Measurements from ENCODE around the gene RFX2.
"Not testable (repeated sequence)": the region's sequence is repeated elsewhere in the genome, so short reads cannot be mapped to it uniquely, and the experiment has no call there.

The RFX2 gene

DNA sequence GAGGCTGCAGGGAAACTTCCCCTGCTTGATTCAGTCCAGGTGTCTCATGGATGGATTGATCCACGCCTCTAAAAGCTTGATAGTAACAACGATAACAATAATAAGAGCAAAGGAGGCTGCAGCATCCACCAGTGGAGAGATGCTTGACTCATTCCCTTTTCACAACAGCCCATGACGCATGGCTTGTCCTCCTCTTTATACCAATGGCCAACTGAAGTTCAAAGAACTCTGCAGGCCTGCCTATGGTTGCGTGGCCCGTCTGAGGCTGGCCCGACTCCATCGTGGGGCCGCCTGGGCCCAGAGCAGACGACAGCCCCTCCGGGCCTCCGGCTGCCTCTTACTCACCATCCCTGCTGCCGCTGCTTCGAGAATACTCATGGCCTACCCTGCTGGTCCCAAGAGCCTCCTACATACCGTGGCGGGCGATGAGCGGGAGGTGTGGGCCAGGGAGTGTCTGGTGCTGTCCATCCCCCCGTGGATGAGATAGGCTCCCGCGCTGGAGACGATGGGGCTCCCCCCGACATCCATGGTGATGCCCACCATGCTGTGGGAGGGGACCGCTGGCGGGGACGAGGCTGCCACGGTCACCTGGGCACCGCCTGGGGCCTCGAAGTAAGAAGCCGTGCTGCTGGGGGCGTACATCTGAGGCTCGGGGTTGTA, 70.6 kb downstream of the RFX2 start:
- Histone ChIP-seq H3K4me3 (ENCODE audit: low read length) (no peak overlapping the region), H3K4me1 (ENCODE audit: control insufficient read depth, insufficient read depth, low read length) (no peaks in the 10 kb centered on the region), H3K27me3 (ENCODE audit: control insufficient read depth, insufficient read depth, low read length) (no peaks in the 10 kb centered on the region), H3K9me3 (ENCODE audit: control insufficient read depth, insufficient read depth, low read length) (no peaks in the 10 kb centered on the region), H3K27ac (ENCODE audit: low read length) (no peak overlapping the region), H3K36me3 (ENCODE audit: control insufficient read depth, insufficient read depth, low read length) (no peaks in the 10 kb centered on the region)
- no peak for DNase-seq (ENCODE audit: low read depth, low spot score)
- WGBS (ENCODE audit: insufficient coverage, insufficient read length), result no CpG with 5 or more reads among the region's 31 CpGs

DNA sequence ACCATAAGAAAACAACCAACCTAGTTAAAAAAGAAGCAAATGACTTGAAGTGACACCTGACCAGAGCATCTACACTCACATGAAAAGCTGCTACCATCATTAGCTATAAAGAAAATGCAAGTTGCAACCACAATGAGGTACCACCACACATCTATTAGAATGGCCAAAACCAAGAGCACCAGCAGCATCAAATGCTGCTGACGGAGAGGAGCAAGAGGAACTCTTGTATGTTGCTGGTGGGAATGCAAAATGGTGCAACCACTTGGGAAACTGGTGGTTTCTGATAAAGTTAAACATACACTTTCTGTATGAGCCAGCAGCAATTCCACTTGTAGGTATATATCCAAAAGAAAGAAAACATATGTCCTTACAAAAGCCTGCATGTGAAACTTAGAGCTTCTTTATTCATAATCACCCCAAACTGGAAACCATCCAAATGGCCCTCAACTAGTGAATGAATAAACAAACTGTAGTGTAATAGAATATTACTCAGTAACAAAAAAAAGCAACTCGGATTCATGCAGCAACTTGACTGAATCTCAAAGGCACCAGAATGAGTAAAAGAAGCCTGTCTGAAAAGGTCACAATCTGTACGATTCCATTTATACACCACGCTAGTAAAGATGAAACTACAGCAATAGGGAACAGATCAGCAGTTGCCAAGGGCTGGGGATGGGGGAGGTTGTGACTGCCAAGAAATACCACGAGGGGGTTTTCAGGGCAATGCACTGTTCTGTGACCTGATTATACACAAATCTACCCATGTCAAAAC, 71.5 kb downstream of the RFX2 start:
- H3K27ac ChIP-seq (ENCODE audit: low read length), result no peak overlapping the region
- DNase-seq (ENCODE audit: low read depth, low spot score), result no peak
- WGBS (ENCODE audit: insufficient coverage, insufficient read length), result no CpG with 5 or more reads among the region's 5 CpGs
- no peak overlapping the region for H3K4me3 ChIP-seq (ENCODE audit: low read length)
- no peaks in the 10 kb centered on the region for H3K36me3 ChIP-seq (ENCODE audit: control insufficient read depth, insufficient read depth, low read length)
- no peaks in the 10 kb centered on the region for H3K4me1 ChIP-seq (ENCODE audit: control insufficient read depth, insufficient read depth, low read length)
- H3K9me3 ChIP-seq (ENCODE audit: control insufficient read depth, insufficient read depth, low read length), result no peaks in the 10 kb centered on the region
- H3K27me3 ChIP-seq (ENCODE audit: control insufficient read depth, insufficient read depth, low read length), result no peaks in the 10 kb centered on the region

DNA sequence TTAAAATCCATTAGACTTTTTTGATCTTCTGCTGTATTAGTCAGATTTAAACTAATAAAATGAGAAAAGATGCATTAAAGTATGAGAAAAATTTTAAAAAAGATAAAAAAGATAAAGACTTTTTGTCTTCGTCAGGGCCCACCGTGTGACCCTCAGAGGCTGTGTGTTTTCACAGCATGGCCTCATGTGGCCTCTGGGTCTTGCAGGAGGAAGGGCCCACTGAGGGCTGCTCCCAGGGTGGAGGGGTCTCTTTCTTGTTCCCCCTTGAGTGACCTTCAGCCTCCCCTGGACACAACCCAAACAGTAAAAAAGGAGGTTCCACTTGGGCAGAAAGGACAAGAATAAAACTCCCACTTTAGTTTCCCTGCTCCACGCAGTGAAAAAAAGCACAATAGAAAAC, 75.3 kb downstream of the RFX2 start:
- Histone ChIP-seq H3K27me3 (ENCODE audit: control insufficient read depth, insufficient read depth, low read length) (no peaks in the 10 kb centered on the region), H3K27ac (ENCODE audit: low read length) (no peak overlapping the region)

DNA sequence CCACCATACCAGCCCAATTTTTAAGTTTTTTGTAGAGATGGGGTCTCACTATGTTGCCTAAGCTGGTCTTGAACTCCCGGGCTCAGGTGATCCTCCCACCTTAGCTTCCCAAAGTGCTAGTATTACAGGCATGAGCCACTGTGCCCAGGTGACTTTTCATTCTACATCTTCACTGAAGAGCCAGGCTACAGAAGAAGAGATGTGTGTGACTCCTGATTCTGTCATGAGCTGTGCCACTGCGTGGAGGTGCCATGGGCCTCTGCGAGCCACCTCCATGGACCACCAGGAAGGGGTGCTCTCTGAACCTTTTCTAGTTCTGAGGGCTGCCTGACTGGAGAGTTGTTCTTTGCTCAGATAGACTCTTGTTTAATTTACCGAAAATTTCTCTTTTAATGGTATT, 75.8 kb downstream of the RFX2 start:
- Histone ChIP-seq H3K4me3 (ENCODE audit: low read length) (no peak overlapping the region), H3K4me1 (ENCODE audit: control insufficient read depth, insufficient read depth, low read length) (no peaks in the 10 kb centered on the region), H3K36me3 (ENCODE audit: control insufficient read depth, insufficient read depth, low read length) (no peaks in the 10 kb centered on the region), H3K9me3 (ENCODE audit: control insufficient read depth, insufficient read depth, low read length) (no peaks in the 10 kb centered on the region), H3K27ac (ENCODE audit: low read length) (no peak overlapping the region), H3K27me3 (ENCODE audit: control insufficient read depth, insufficient read depth, low read length) (no peaks in the 10 kb centered on the region)
- no CpG with 5 or more reads among the region's 4 CpGs for WGBS (ENCODE audit: insufficient coverage, insufficient read length)
- no peak for DNase-seq (ENCODE audit: low read depth, low spot score)

More for the DNA sequence above, 75.3 kb downstream of the RFX2 start:
- Histone ChIP-seq H3K36me3 (ENCODE audit: control insufficient read depth, insufficient read depth, low read length) (no peaks in the 10 kb centered on the region), H3K4me3 (ENCODE audit: low read length) (no peak overlapping the region), H3K4me1 (ENCODE audit: control insufficient read depth, insufficient read depth, low read length) (no peaks in the 10 kb centered on the region), H3K9me3 (ENCODE audit: control insufficient read depth, insufficient read depth, low read length) (no peaks in the 10 kb centered on the region)
- no peak for DNase-seq (ENCODE audit: low read depth, low spot score)
- no CpG with 5 or more reads among the region's 3 CpGs for WGBS (ENCODE audit: insufficient coverage, insufficient read length)

DNA sequence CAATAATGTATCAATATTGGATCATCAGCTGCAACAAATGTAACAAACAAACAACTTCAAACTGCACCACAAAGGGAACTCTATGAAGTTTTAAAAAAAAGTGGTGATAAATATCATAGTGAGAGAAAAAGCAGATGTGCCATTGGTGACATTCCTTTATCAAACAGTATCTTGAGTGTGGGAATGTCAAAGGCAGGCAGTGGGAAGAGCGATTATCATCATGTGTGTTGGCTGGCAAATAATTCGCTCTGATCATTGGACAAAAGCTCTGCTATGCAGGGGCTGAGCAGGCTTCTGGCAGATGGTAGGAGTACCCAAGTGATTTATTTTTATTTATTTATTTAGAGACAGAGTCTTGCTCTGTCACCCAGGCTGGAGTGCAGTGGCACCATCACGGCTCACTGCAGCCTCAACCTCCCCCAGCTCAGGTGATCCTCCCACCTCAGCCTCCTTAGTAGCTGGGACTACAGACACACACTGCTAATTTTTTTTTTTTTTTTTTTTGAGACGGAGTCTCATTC, 76.5 kb downstream of the RFX2 start:
- no peak for DNase-seq (ENCODE audit: low read depth, low spot score)
- H3K9me3 ChIP-seq (ENCODE audit: control insufficient read depth, insufficient read depth, low read length), result no peaks in the 10 kb centered on the region
- WGBS (ENCODE audit: insufficient coverage, insufficient read length), result no CpG with 5 or more reads among the region's 4 CpGs
- no peaks in the 10 kb centered on the region for H3K36me3 ChIP-seq (ENCODE audit: control insufficient read depth, insufficient read depth, low read length)
- no peak overlapping the region for H3K4me3 ChIP-seq (ENCODE audit: low read length)
- H3K27me3 ChIP-seq (ENCODE audit: control insufficient read depth, insufficient read depth, low read length), result no peaks in the 10 kb centered on the region
- no peaks in the 10 kb centered on the region for H3K4me1 ChIP-seq (ENCODE audit: control insufficient read depth, insufficient read depth, low read length)
- no peak overlapping the region for H3K27ac ChIP-seq (ENCODE audit: low read length)

DNA sequence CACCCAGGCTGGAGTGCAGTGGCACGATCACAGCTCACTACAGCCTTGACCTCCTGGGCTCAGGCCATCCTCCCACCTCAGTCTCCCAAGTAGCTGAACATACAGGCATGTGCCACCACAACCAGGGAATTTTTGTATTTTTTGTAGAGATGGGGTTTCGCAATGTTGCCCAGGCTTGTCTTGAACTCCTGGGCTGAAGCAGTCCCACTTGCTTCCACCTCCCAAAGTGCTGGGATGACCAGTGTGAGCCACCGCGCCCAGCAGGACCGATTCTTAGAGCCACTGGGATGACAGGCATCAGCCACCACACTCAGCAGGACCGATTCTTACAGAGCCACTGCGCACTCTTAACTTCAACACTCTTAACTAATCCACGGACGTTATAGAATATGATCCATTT, 77.5 kb downstream of the RFX2 start:
- Histone ChIP-seq H3K9me3 (ENCODE audit: control insufficient read depth, insufficient read depth, low read length) (no peaks in the 10 kb centered on the region), H3K4me3 (ENCODE audit: low read length) (no peak overlapping the region), H3K36me3 (ENCODE audit: control insufficient read depth, insufficient read depth, low read length) (no peaks in the 10 kb centered on the region), H3K27me3 (ENCODE audit: control insufficient read depth, insufficient read depth, low read length) (no peaks in the 10 kb centered on the region), H3K27ac (ENCODE audit: low read length) (no peak overlapping the region), H3K4me1 (ENCODE audit: control insufficient read depth, insufficient read depth, low read length) (no peaks in the 10 kb centered on the region)
- DNase-seq (ENCODE audit: low read depth, low spot score), result no peak
- no CpG with 5 or more reads among the region's 9 CpGs for WGBS (ENCODE audit: insufficient coverage, insufficient read length)

DNA sequence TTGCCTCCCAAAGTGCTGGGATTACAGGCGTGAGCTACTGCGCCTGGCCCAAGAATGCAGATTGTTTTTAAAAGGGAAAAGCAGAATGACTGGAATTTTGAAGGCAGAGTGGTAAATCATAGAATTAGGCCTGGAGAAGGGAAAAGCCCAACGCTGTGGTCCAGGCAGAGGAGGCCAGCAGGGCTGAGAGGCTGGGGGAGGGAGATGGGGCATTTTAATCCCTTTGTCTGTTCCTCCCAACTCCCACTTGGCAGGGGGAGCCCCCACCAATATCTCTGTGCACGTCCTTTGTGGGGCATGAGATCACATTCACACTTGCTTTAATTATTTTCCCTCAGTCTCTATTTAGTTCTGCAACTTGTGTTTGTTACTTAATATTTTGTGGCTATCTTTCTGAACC, 77.9 kb downstream of the RFX2 start:
- no peak for DNase-seq (ENCODE audit: low read depth, low spot score)
- H3K36me3 ChIP-seq (ENCODE audit: control insufficient read depth, insufficient read depth, low read length), result no peaks in the 10 kb centered on the region
- no peak overlapping the region for H3K27ac ChIP-seq (ENCODE audit: low read length)
- no peaks in the 10 kb centered on the region for H3K27me3 ChIP-seq (ENCODE audit: control insufficient read depth, insufficient read depth, low read length)
- no peak overlapping the region for H3K4me3 ChIP-seq (ENCODE audit: low read length)
- H3K4me1 ChIP-seq (ENCODE audit: control insufficient read depth, insufficient read depth, low read length), result no peaks in the 10 kb centered on the region
- H3K9me3 ChIP-seq (ENCODE audit: control insufficient read depth, insufficient read depth, low read length), result no peaks in the 10 kb centered on the region
- no CpG with 5 or more reads among the region's 4 CpGs for WGBS (ENCODE audit: insufficient coverage, insufficient read length)

DNA sequence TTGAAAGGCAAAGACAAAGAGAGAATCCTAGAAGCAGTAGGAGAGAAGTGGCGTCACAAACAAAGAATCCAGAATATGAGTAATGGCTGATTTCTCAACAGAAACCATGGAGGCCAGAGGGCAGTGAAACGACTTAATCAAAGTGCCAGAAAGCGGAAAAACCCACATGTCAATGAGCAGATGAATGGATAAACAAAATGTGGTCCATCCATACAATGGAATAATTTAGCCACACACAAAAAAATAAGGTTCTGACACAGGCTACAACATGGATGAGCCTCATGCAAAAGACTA, 80.1 kb downstream of the RFX2 start:
- Histone ChIP-seq H3K4me1 (ENCODE audit: control insufficient read depth, insufficient read depth, low read length) (no peaks in the 10 kb centered on the region), H3K9me3 (ENCODE audit: control insufficient read depth, insufficient read depth, low read length) (no peaks in the 10 kb centered on the region), H3K36me3 (ENCODE audit: control insufficient read depth, insufficient read depth, low read length) (no peaks in the 10 kb centered on the region), H3K4me3 (ENCODE audit: low read length) (no peak overlapping the region), H3K27me3 (ENCODE audit: control insufficient read depth, insufficient read depth, low read length) (no peaks in the 10 kb centered on the region), H3K27ac (ENCODE audit: low read length) (no peak overlapping the region)
- no peak for DNase-seq (ENCODE audit: low read depth, low spot score)
- no CpG with 5 or more reads among the region's 3 CpGs for WGBS (ENCODE audit: insufficient coverage, insufficient read length)

DNA sequence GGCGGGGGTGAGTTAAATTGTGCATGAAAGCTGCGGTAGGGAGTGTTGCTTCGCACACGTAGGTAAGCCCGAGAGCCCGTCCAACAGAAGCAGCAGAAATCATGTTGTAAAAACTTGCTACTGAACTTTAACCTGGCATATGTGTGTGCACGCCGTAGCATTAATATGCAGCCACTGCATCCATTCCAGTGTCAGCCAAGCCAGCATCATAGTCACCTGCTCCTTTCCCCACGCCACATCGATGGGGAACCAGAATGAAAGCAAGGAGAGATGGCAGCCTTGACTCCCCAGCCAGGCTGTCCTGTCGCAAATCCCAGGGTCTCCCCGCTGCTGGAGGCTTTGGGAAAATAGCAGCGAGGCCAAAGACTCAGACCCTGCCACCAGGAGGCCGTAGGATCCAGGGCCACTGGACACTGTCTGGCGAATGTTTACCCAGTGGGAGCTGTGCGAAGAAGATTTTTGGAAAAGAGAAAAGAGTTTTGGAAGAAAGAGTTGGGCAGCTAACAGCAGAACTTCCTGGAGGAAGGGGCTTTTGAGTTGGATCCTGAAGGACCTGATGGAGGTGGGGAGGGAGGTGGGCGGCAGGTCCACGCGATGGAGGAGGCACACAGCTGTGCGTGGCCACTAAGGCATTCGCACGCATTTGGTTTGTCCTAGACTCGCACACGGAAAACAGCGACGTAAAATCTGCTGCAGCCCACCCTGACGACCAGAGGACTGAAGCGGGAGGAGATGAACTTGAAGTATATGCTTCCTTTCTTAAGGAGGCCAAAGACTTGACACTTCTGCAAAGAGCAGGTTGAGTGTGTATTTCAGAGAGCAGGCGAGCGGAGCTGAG, 83.7 kb downstream of the RFX2 start:
- no peak for DNase-seq (ENCODE audit: low read depth, low spot score)
- Histone ChIP-seq H3K9me3 (ENCODE audit: control insufficient read depth, insufficient read depth, low read length) (no peaks in the 10 kb centered on the region), H3K4me1 (ENCODE audit: control insufficient read depth, insufficient read depth, low read length) (no peaks in the 10 kb centered on the region), H3K4me3 (ENCODE audit: low read length) (no peak overlapping the region), H3K27me3 (ENCODE audit: control insufficient read depth, insufficient read depth, low read length) (no peaks in the 10 kb centered on the region), H3K27ac (ENCODE audit: low read length) (no peak overlapping the region), H3K36me3 (ENCODE audit: control insufficient read depth, insufficient read depth, low read length) (no peaks in the 10 kb centered on the region)
- no CpG with 5 or more reads among the region's 30 CpGs for WGBS (ENCODE audit: insufficient coverage, insufficient read length)

DNA sequence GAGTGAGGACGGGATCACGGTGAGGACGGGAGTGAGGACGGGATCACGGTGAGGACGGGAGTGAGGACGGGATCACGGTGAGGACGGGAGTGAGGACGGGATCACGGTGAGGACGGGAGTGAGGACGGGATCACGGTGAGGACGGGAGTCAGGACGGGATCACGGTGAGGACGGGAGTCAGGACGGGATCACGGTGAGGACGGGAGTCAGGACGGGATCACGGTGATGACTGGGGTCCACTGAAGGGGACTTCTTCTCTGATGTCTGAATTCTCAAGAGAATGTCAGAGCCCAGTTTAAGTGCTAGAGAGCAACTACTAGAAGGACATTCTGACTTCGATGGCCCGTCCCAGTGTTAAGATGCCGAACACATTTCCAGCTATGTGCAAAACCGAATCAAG, 85.5 kb downstream of the RFX2 start:
- not testable (repeated sequence) for H3K36me3 ChIP-seq (ENCODE audit: control insufficient read depth, insufficient read depth, low read length); H3K27ac ChIP-seq (ENCODE audit: low read length); H3K4me3 ChIP-seq (ENCODE audit: low read length); H3K27me3 ChIP-seq (ENCODE audit: control insufficient read depth, insufficient read depth, low read length); H3K9me3 ChIP-seq (ENCODE audit: control insufficient read depth, insufficient read depth, low read length); DNase-seq (ENCODE audit: low read depth, low spot score); H3K4me1 ChIP-seq (ENCODE audit: control insufficient read depth, insufficient read depth, low read length)
- WGBS (ENCODE audit: insufficient coverage, insufficient read length), result no CpG with 5 or more reads among the region's 27 CpGs
